Stimulated activated CD4-positive, alpha-beta T cell treated with anti-CD3 and anti-CD28 coated beads, Interleukin-4, amount 100 ng/mL, for 24 hours (primary cell): Measurements from ENCODE around the gene SLC15A4.
"Not testable (repeated sequence)": the region's sequence is repeated elsewhere in the genome, so short reads cannot be mapped to it uniquely, and the experiment has no call there.

ENCODE experiments used
- DNase-seq: peaks from one replicate; pipeline ENCODE4 v3.0.0-alpha.2; 2020

The SLC15A4 gene

GRCh38 chr12:128823916-128824839 lies at the start of gene SLC15A4:
TSS of gene SLC15A4 (minus strand) at chr12:128823958. CDS start at chr12:128823943, 15 bp downstream.
- peak; percentile 92 for DNase-seq

GRCh38 chr12:128872303-128872702 lies 48.5 kb upstream of the SLC15A4 start:
- DNase-seq = no peak

GRCh38 chr12:128871516-128871892 lies 47.7 kb upstream of the SLC15A4 start:
- no peak for DNase-seq

GRCh38 chr12:128867466-128867865 lies 43.7 kb upstream of the SLC15A4 start:
- DNase-seq = no peak

- no peak for DNase-seq
These were observed 40.9 kb upstream of the SLC15A4 start for GRCh38 chr12:128864516-128865186.

- DNase-seq = no peak
These were observed 40.2 kb upstream of the SLC15A4 start for GRCh38 chr12:128863957-128864356.

- DNase-seq = no peak
These were observed 37.7 kb upstream of the SLC15A4 start for GRCh38 chr12:128861226-128862016.

- no peak for DNase-seq
These were observed 35.6 kb upstream of the SLC15A4 start for GRCh38 chr12:128859311-128859710.

- no peak for DNase-seq
These were observed 33.5 kb upstream of the SLC15A4 start for GRCh38 chr12:128857133-128857763.

- DNase-seq = no peak
These were observed 33.0 kb upstream of the SLC15A4 start for GRCh38 chr12:128856791-128857078.

- no peak for DNase-seq
These were observed 32.5 kb upstream of the SLC15A4 start for GRCh38 chr12:128856035-128856790.

- DNase-seq = no peak
These were observed 29.9 kb upstream of the SLC15A4 start for GRCh38 chr12:128853600-128854197.

- no peak for DNase-seq
These were observed 29.3 kb upstream of the SLC15A4 start, which contains the start of gene GLT1D1 for GRCh38 chr12:128852885-128853599. TSS of gene GLT1D1 (plus strand) at chr12:128853478. CDS start at chr12:128853582, 104 bp downstream.

GRCh38 chr12:128852026-128852698 lies 28.4 kb upstream of the SLC15A4 start:
- no peak for DNase-seq

GRCh38 chr12:128851429-128851828 lies 27.7 kb upstream of the SLC15A4 start:
- not testable (repeated sequence) for DNase-seq

- no peak for DNase-seq
These were observed 26.6 kb upstream of the SLC15A4 start for GRCh38 chr12:128850400-128850799.

- DNase-seq = not testable (repeated sequence)
These were observed 26.0 kb upstream of the SLC15A4 start for GRCh38 chr12:128849806-128850205.

- DNase-seq = no peak
These were observed 24.6 kb upstream of the SLC15A4 start for GRCh38 chr12:128848371-128848770.

GRCh38 chr12:128846671-128847070 lies 22.9 kb upstream of the SLC15A4 start:
- DNase-seq = not testable (repeated sequence)

- no peak for DNase-seq
These were observed 20.4 kb upstream of the SLC15A4 start for GRCh38 chr12:128844031-128844635.
